Stimulated activated memory B cell treated with anti-CD40 and anti-IgM and Interleukin-4, amounts not matched to agents 10 μg/mL and 1 μg/mL and 100 μg/mL, for 72 hours (primary cell): Measurements from ENCODE around the gene PDE6A.
"Not testable (repeated sequence)": the region's sequence is repeated elsewhere in the genome, so short reads cannot be mapped to it uniquely, and the experiment has no call there.

Experiments used
- ATAC-seq: fragments of 150-1000 bp; cut with Tn5 transposase; 2 replicates; pipeline ENCODE4 v1.10.0; 2021
- H3K27ac Mint-ChIP-seq: one replicate; pipeline ENCODE4 v1.8.0; 2022; ENCODE audit warnings: mild to moderate bottlenecking, mixed read lengths
- H3K27me3 Mint-ChIP-seq: one replicate; pipeline ENCODE4 v1.8.0; 2022; ENCODE audit warnings: mixed read lengths
- H3K36me3 Mint-ChIP-seq: one replicate; pipeline ENCODE4 v1.8.0; 2022; ENCODE audit warnings: mixed read lengths
- H3K4me1 Mint-ChIP-seq: one replicate; pipeline ENCODE4 v1.8.0; 2022; ENCODE audit warnings: mixed read lengths
- H3K4me3 Mint-ChIP-seq: one replicate; pipeline ENCODE4 v1.8.0; 2022; ENCODE audit warnings: mild to moderate bottlenecking, moderate library complexity, mixed read lengths
- H3K9me3 Mint-ChIP-seq: one replicate; pipeline ENCODE4 v1.8.0; 2022; ENCODE audit warnings: mixed read lengths

PDE6A gene

GRCh38 chr5:149960272-149961185, 15.9 kb upstream of the PDE6A start, which contains the start of gene SLC26A2:
Gene SLC26A2 (plus strand): TSS chr5:149960758. CDS start chr5:149977653, 16,895 bp downstream.
- H3K4me1 Mint-ChIP-seq, result peaks cover 25% of the 10 kb centered on the region
- H3K4me3 Mint-ChIP-seq, result peak within 1 kb of the TSS; percentile 89
- ATAC-seq, result peak; percentile 100
- no peaks in the 10 kb centered on the region for H3K36me3 Mint-ChIP-seq
- no peaks in the 10 kb centered on the region for H3K9me3 Mint-ChIP-seq
- peak within 1 kb of the TSS; percentile 95 for H3K27ac Mint-ChIP-seq
- no peaks in the 10 kb centered on the region for H3K27me3 Mint-ChIP-seq

DNA sequence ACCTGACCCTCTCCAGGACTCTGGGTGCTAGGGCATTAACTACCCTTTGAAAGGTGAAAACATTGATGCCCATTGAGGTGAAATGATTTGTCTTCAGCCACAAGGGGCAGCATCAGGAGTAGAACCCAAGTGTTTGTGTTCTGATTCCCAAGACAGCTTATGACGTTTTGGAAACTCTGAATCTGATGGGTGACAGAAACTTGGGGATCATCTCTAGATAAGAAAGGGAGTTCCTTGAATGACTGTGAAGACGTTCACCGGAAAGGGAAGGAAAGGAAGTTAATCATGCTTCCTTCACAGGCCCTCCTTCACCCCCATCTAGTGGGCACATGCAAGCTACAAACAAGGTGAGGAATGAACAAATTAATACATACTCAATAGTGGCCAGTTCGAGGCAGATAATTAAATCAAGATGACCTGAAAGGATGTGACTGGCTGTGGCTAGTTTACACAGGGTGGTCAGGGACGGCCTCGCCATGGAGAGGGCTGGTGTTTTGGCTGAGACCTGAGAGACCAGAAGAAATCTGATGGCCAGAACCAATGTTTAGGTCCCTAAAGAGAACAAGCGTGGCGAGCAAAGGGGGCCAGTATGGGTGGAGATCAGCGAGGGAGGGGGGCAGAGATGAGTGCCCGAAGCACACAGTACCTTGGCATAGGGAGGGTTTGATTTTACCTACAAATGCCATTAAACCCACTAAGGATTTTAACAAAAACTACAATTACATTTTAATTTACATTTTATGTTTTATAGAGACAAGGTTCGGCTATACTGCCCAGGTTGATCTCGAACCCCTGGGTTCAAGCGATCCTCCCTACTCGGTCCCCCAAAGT, 15.0 kb upstream of the PDE6A start:
- H3K4me3 Mint-ChIP-seq, result peak overlapping the region; percentile 89
- H3K36me3 Mint-ChIP-seq, result no peaks in the 10 kb centered on the region
- peak; percentile 22 for ATAC-seq
- H3K27me3 Mint-ChIP-seq, result no peaks in the 10 kb centered on the region
- H3K27ac Mint-ChIP-seq, result peak overlapping the region; percentile 95
- H3K9me3 Mint-ChIP-seq, result no peaks in the 10 kb centered on the region
- peaks cover 25% of the 10 kb centered on the region for H3K4me1 Mint-ChIP-seq

DNA sequence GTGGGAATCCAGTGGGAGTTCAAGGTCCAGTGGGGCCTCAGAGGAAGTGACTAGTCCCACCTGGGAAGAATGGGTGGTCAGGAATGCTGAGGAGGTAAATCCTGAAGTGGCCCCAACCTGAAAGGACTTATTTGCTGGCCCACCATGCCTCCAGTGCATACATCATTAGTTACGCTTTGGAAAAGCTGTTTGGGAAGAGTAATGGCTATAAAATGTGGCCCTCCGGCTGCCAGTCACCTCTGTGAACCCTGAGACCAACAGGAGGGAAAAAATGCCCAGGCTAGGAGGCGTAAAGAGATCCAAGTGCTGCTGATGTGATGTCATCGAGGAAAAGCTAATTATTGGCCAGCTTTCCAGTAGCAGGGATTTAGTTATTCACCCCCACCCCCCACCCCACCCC, 13.3 kb upstream of the PDE6A start:
- Mint-ChIP-seq H3K27ac (no peak overlapping the region), H3K9me3 (no peaks in the 10 kb centered on the region), H3K36me3 (no peaks in the 10 kb centered on the region), H3K27me3 (no peaks in the 10 kb centered on the region), H3K4me1 (peaks cover 25% of the 10 kb centered on the region), H3K4me3 (no peak overlapping the region)
- ATAC-seq, result no peak

DNA sequence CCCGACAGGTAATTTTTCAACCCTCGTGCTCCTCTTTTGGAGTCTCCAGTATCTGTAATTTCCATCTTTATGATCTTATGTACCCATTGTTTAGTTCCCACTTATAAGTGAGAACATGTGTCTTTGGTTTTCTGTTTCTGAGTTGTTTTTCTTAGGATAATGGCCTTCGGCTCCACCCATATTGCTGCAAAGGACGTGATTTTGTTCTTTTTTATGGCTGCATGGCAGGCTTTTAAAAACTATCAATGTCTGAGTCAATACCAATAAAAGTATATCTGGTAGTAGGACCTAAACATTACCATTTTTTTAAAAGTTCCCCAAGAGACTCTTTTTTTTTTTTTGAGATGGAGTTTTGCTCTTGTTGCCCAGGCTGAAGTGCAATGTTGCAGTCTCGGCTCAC, 12.1 kb upstream of the PDE6A start:
- ATAC-seq, result no peak
- Mint-ChIP-seq H3K27me3 (no peaks in the 10 kb centered on the region), H3K4me1 (peaks cover 23% of the 10 kb centered on the region), H3K27ac (no peak overlapping the region), H3K4me3 (no peak overlapping the region), H3K36me3 (no peaks in the 10 kb centered on the region), H3K9me3 (no peaks in the 10 kb centered on the region)

DNA sequence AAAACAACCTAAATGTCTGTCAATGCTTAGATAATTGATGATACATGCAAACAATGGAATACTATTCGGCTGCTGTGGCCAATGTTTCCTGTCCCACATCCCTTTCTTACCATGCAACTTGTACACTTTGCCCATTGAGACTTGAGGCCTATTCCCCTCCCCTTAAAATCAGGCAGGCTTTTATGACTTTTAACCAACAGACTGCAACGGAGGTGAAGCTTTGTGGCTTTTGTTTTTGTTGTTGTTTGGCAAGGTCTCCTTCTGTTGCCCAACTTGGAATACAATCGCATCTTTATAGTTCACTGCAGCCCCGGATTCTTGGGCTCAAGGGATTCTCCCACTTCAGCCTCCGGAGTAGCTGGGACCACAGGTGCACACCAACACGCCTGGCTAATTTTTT, 10.2 kb upstream of the PDE6A start:
- no peak for ATAC-seq
- no peaks in the 10 kb centered on the region for H3K9me3 Mint-ChIP-seq
- H3K27ac Mint-ChIP-seq, result no peak overlapping the region
- H3K4me3 Mint-ChIP-seq, result no peak overlapping the region
- H3K27me3 Mint-ChIP-seq, result peaks cover 1% of the 10 kb centered on the region
- H3K4me1 Mint-ChIP-seq, result peaks cover 7% of the 10 kb centered on the region
- no peaks in the 10 kb centered on the region for H3K36me3 Mint-ChIP-seq

DNA sequence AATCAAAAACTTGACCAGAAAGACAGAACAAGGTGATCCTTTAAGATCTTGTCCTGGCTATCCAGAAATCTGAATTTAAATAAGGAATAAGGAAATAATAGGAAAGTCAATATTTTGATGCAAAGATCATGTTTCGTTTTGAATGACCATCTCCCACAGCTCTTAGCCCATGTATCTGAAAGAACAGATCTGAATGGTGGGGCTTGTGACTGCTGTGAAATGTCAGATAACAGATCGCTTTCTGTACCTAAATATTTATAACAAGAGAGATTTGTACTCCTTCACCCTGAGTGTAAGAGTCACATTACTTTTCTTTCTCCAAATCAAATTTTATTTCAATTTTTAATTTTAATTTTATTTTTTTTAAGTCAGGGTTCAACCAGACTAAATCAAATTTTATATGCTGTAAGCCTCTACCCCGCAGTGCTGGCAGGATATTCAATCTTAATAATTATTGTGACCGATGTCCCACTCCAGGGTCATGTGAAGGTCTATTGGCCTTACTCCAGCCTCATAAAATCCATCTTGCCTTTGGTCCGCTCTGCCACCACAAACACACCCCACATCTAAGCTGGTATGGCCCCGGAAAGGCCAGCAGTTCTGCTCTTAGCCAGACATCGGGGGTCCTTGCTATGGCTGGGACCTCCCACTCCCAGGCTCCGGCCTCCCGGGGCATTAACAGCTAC, 9.0 kb upstream of the PDE6A start:
- no peak for ATAC-seq
- Mint-ChIP-seq H3K36me3 (no peaks in the 10 kb centered on the region), H3K4me1 (no peaks in the 10 kb centered on the region), H3K27ac (no peak overlapping the region), H3K9me3 (no peaks in the 10 kb centered on the region), H3K27me3 (peaks cover 10% of the 10 kb centered on the region), H3K4me3 (no peak overlapping the region)

DNA sequence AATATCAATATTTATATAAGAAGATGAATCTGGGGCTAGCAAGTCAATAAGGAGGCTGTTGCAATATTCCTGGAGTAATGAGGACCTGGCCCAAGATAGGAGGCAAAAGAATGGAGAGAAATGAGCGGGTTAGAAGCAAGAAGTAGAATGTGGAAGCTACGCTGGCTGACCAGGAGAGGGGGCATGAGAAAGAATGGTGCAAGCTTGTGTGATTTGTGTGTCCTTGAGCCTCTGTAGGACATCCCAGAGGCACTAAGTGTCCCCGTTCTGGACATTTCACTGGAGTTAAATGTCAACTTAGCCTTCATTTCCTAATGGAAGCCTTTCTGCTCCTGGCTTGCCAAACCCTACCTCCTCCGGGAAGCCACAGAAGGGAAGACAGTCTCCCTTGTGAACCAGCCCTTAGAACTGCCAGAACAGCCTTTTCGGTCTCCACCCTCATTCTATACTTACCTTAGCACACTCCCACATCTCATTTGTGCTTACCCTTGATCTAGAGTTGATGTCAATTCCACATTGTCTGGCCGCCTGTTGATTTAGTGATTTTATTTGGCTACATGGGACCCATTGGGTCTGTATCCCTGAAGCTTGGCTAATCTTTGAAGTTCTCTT, 6.7 kb upstream of the PDE6A start:
- Mint-ChIP-seq H3K4me3 (no peak overlapping the region), H3K27me3 (peaks cover 28% of the 10 kb centered on the region), H3K27ac (no peak overlapping the region), H3K36me3 (no peaks in the 10 kb centered on the region), H3K4me1 (no peaks in the 10 kb centered on the region), H3K9me3 (no peaks in the 10 kb centered on the region)
- no peak for ATAC-seq

DNA sequence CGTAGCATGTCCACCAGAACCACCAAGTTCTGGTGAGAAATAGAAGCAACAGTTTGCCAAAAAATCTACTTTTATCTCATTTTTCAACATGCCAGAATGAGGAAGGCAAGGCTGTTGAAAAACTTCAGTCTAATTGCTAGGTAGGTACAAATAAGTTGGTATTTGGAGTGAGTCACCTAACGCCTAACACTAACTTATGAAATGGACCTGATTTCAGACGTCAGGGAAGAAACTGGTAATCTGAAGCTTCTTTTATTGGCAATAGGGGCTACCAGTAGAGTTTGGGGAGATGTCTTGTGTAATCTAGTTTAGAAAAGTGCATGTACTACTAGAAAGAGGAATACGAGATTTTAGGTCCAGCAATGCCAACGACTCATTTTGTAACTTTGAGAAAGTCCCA, 4.4 kb upstream of the PDE6A start:
- no peaks in the 10 kb centered on the region for H3K9me3 Mint-ChIP-seq

DNA sequence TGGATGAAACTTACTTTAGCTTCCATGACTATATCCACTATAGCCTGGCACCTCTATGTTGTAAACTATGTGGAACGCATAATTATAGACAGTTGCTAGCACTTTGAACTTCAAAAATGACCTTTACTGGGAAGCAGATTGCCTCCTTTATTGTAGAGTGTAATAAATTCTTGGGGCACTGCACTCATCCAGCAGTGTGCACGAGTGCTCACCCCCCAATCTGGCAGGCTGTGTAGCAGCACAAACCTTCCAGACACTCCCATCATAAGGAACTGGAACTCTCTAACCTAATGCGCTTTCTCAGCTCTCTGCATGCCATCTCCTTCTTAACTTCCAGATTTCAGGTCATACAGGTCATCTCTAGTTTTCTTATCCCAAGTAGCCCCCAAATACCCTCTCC, 1.5 kb upstream of the PDE6A start:
- Mint-ChIP-seq H3K9me3 (no peaks in the 10 kb centered on the region), H3K4me3 (no peak overlapping the region), H3K36me3 (no peaks in the 10 kb centered on the region), H3K4me1 (no peaks in the 10 kb centered on the region), H3K27ac (no peak overlapping the region), H3K27me3 (peaks cover 28% of the 10 kb centered on the region)
- ATAC-seq, result no peak

More for the DNA sequence above, 4.4 kb upstream of the PDE6A start:
- ATAC-seq, result no peak
- H3K4me3 Mint-ChIP-seq, result no peak overlapping the region
- peaks cover 28% of the 10 kb centered on the region for H3K27me3 Mint-ChIP-seq
- H3K36me3 Mint-ChIP-seq, result no peaks in the 10 kb centered on the region
- no peak overlapping the region for H3K27ac Mint-ChIP-seq
- H3K4me1 Mint-ChIP-seq, result no peaks in the 10 kb centered on the region

DNA sequence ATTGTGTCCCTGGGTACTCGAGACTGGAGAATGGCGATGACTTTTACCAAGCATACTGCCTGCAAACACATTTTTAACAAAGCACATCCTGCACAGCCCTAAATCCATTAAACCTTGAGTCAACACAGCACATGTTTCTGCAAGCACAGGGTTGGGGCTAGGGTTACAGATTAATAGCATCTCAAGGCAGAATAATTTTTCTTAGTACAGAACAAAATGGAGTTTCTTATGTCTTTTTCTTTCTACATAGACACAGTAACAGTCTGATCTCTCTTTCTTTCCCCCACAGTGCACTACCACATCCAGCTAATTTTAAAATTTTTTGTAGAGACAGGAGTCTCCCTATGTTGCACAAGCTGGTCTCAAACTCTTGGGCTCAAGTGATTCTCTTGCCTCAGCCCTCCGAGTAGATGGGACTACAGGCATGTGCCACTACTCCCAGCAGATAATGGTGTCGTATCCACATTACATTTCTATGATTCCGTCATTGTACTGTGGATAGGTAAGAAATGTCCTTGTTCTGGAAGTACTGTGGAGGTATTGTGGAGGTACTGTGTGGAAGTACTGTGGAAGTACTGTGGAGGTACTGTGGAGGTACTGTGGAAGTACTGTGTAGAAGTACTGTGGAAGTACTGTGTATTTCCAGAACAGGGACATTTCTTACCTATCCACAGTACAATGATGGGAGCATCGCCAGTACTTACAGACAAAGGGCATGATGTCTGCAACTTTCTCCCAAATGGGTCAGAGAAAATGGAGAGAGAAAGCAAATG, 1.2 kb downstream of the PDE6A start:
- H3K4me1 Mint-ChIP-seq, result not testable (repeated sequence)

DNA sequence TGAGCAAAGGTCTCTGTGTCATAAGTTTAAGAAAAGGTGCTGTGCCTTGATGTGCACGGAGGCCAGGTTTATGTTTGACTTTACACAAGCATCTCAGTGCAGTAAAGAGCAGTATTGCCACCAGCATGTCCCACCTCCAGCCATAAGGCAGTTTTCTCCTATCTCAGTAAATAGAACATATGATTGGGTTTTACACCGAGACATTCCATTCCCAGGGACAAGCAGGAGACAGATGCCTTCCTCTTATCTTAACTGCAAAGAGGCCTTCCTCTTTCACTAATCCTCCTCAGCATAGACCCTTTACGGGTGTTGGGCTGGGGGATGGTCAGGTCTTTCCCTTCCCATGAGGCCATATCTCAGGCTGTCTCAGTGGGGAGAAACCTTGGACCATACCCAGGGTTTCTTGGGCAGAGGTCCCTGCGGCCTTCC, 1.8 kb downstream of the PDE6A start:
- not testable (repeated sequence) for H3K4me1 Mint-ChIP-seq, H3K9me3 Mint-ChIP-seq, H3K36me3 Mint-ChIP-seq, H3K27ac Mint-ChIP-seq, ATAC-seq, H3K4me3 Mint-ChIP-seq
- peaks cover 11% of the 10 kb centered on the region for H3K27me3 Mint-ChIP-seq

More for the DNA sequence above, 1.2 kb downstream of the PDE6A start:
- not testable (repeated sequence) for ATAC-seq, H3K27ac Mint-ChIP-seq, H3K36me3 Mint-ChIP-seq, H3K4me3 Mint-ChIP-seq, H3K9me3 Mint-ChIP-seq
- H3K27me3 Mint-ChIP-seq, result peaks cover 16% of the 10 kb centered on the region

- Mint-ChIP-seq H3K4me1 (no peaks in the 10 kb centered on the region), H3K9me3 (no peaks in the 10 kb centered on the region), H3K27ac (no peak overlapping the region), H3K4me3 (no peak overlapping the region), H3K27me3 (peaks cover 11% of the 10 kb centered on the region), H3K36me3 (no peaks in the 10 kb centered on the region)
- ATAC-seq, result no peak
Observed at GRCh38 chr5:149942199-149942598, 2.4 kb downstream of the PDE6A start.

DNA sequence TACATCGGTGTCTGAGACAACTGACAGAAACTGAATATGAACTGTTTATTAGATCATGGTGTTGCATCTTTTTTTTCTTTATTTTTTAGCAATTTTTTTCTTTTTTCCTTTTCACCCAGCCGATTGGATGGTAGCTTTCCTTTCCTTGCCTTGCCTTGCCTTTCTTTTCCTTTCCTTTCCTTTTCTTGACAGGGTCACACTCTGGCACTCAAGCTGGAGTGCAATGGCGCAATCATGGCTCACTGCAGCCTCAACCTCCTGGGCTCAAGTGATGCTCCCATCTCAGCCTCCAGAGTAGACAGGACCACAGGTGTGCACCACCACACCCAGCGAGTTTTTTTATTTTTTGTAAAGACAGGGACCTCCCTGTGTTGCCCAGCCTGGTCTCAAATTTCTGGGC, 2.8 kb downstream of the PDE6A start:
- Mint-ChIP-seq H3K36me3 (no peaks in the 10 kb centered on the region), H3K9me3 (no peaks in the 10 kb centered on the region), H3K4me1 (no peaks in the 10 kb centered on the region), H3K4me3 (no peak overlapping the region), H3K27ac (no peak overlapping the region), H3K27me3 (peaks cover 11% of the 10 kb centered on the region)
- no peak for ATAC-seq

GRCh38 chr5:149940941-149941644, 3.5 kb downstream of the PDE6A start:
- Mint-ChIP-seq H3K27me3 (peaks cover 8% of the 10 kb centered on the region), H3K36me3 (no peaks in the 10 kb centered on the region), H3K4me3 (no peak overlapping the region), H3K9me3 (no peaks in the 10 kb centered on the region), H3K27ac (no peak overlapping the region), H3K4me1 (no peaks in the 10 kb centered on the region)
- ATAC-seq, result no peak
